ENCODE results near the gene CD48.
"Not testable (repeated sequence)": the region's sequence is repeated elsewhere in the genome, so short reads cannot be mapped to it uniquely, and the experiment has no call there.

CD48 gene

GRCh38 chr1:160740133-160740688, 28.6 kb upstream of the CD48 start:
- peaks cover 2% of the 10 kb centered on the region for H3K4me1 ChIP-seq (ENCODE audit: control insufficient read depth, insufficient read depth, low read length)
- H3K9me3 ChIP-seq (ENCODE audit: control insufficient read depth, insufficient read depth, low read length), result no peaks in the 10 kb centered on the region
- no peak overlapping the region for H3K9ac ChIP-seq (ENCODE audit: low read depth, low read length)
- no peaks in the 10 kb centered on the region for H3K27me3 ChIP-seq (ENCODE audit: control insufficient read depth, insufficient read depth, low read length)
- H3K36me3 ChIP-seq (ENCODE audit: control insufficient read depth, insufficient read depth, low read length), result no peaks in the 10 kb centered on the region
- no peak overlapping the region for H3K4me3 ChIP-seq (ENCODE audit: low read depth, low read length)

- Histone ChIP-seq H3K36me3 (ENCODE audit: control insufficient read depth, insufficient read depth, low read length) (no peaks in the 10 kb centered on the region), H3K27me3 (ENCODE audit: control insufficient read depth, insufficient read depth, low read length) (no peaks in the 10 kb centered on the region), H3K4me3 (ENCODE audit: low read depth, low read length) (no peak within 1 kb of the TSS), H3K4me1 (ENCODE audit: control insufficient read depth, insufficient read depth, low read length) (no peaks in the 10 kb centered on the region), H3K9ac (ENCODE audit: low read depth, low read length) (no peak within 1 kb of the TSS), H3K9me3 (ENCODE audit: control insufficient read depth, insufficient read depth, low read length) (no peaks in the 10 kb centered on the region)
These were observed 27.5 kb upstream of the CD48 start, which contains the start of gene SLAMF7 for GRCh38 chr1:160739098-160739511. TSS of gene SLAMF7 (plus strand) at chr1:160739247. CDS start at chr1:160739302, 55 bp downstream.

GRCh38 chr1:160738271-160738670, 26.6 kb upstream of the CD48 start:
- H3K9me3 ChIP-seq (ENCODE audit: control insufficient read depth, insufficient read depth, low read length), result no peaks in the 10 kb centered on the region
- H3K4me3 ChIP-seq (ENCODE audit: low read depth, low read length), result no peak overlapping the region
- no peaks in the 10 kb centered on the region for H3K27me3 ChIP-seq (ENCODE audit: control insufficient read depth, insufficient read depth, low read length)
- H3K9ac ChIP-seq (ENCODE audit: low read depth, low read length), result no peak overlapping the region
- H3K36me3 ChIP-seq (ENCODE audit: control insufficient read depth, insufficient read depth, low read length), result no peaks in the 10 kb centered on the region
- no peaks in the 10 kb centered on the region for H3K4me1 ChIP-seq (ENCODE audit: control insufficient read depth, insufficient read depth, low read length)

- Histone ChIP-seq H3K36me3 (ENCODE audit: control insufficient read depth, insufficient read depth, low read length) (no peaks in the 10 kb centered on the region), H3K9ac (ENCODE audit: low read depth, low read length) (no peak overlapping the region), H3K9me3 (ENCODE audit: control insufficient read depth, insufficient read depth, low read length) (no peaks in the 10 kb centered on the region), H3K4me1 (ENCODE audit: control insufficient read depth, insufficient read depth, low read length) (no peaks in the 10 kb centered on the region), H3K27me3 (ENCODE audit: control insufficient read depth, insufficient read depth, low read length) (no peaks in the 10 kb centered on the region), H3K4me3 (ENCODE audit: low read depth, low read length) (no peak overlapping the region)
These were observed 22.7 kb upstream of the CD48 start for GRCh38 chr1:160734301-160734700.

GRCh38 chr1:160733898-160734297, 22.3 kb upstream of the CD48 start:
- no peak overlapping the region for H3K9ac ChIP-seq (ENCODE audit: low read depth, low read length)
- no peaks in the 10 kb centered on the region for H3K36me3 ChIP-seq (ENCODE audit: control insufficient read depth, insufficient read depth, low read length)
- H3K9me3 ChIP-seq (ENCODE audit: control insufficient read depth, insufficient read depth, low read length), result no peaks in the 10 kb centered on the region
- H3K27me3 ChIP-seq (ENCODE audit: control insufficient read depth, insufficient read depth, low read length), result no peaks in the 10 kb centered on the region
- no peaks in the 10 kb centered on the region for H3K4me1 ChIP-seq (ENCODE audit: control insufficient read depth, insufficient read depth, low read length)
- no peak overlapping the region for H3K4me3 ChIP-seq (ENCODE audit: low read depth, low read length)

GRCh38 chr1:160731990-160732389, 20.4 kb upstream of the CD48 start:
- Histone ChIP-seq H3K36me3 (ENCODE audit: control insufficient read depth, insufficient read depth, low read length) (no peaks in the 10 kb centered on the region), H3K9ac (ENCODE audit: low read depth, low read length) (no peak overlapping the region), H3K27me3 (ENCODE audit: control insufficient read depth, insufficient read depth, low read length) (no peaks in the 10 kb centered on the region), H3K4me1 (ENCODE audit: control insufficient read depth, insufficient read depth, low read length) (no peaks in the 10 kb centered on the region), H3K9me3 (ENCODE audit: control insufficient read depth, insufficient read depth, low read length) (no peaks in the 10 kb centered on the region), H3K4me3 (ENCODE audit: low read depth, low read length) (no peak overlapping the region)

GRCh38 chr1:160731564-160731963, 19.9 kb upstream of the CD48 start:
- not testable (repeated sequence) for H3K4me1 ChIP-seq (ENCODE audit: control insufficient read depth, insufficient read depth, low read length); H3K4me3 ChIP-seq (ENCODE audit: low read depth, low read length); H3K9ac ChIP-seq (ENCODE audit: low read depth, low read length); H3K36me3 ChIP-seq (ENCODE audit: control insufficient read depth, insufficient read depth, low read length); H3K27me3 ChIP-seq (ENCODE audit: control insufficient read depth, insufficient read depth, low read length); H3K9me3 ChIP-seq (ENCODE audit: control insufficient read depth, insufficient read depth, low read length)

GRCh38 chr1:160727316-160727640, 15.7 kb upstream of the CD48 start:
- H3K4me1 ChIP-seq (ENCODE audit: control insufficient read depth, insufficient read depth, low read length), result peaks cover 12% of the 10 kb centered on the region
- no peak overlapping the region for H3K9ac ChIP-seq (ENCODE audit: low read depth, low read length)
- no peaks in the 10 kb centered on the region for H3K27me3 ChIP-seq (ENCODE audit: control insufficient read depth, insufficient read depth, low read length)
- no peaks in the 10 kb centered on the region for H3K36me3 ChIP-seq (ENCODE audit: control insufficient read depth, insufficient read depth, low read length)
- H3K4me3 ChIP-seq (ENCODE audit: low read depth, low read length), result no peak overlapping the region
- H3K9me3 ChIP-seq (ENCODE audit: control insufficient read depth, insufficient read depth, low read length), result no peaks in the 10 kb centered on the region

GRCh38 chr1:160726498-160727315, 15.1 kb upstream of the CD48 start:
- Histone ChIP-seq H3K27me3 (ENCODE audit: control insufficient read depth, insufficient read depth, low read length) (no peaks in the 10 kb centered on the region), H3K4me3 (ENCODE audit: low read depth, low read length) (no peak overlapping the region), H3K4me1 (ENCODE audit: control insufficient read depth, insufficient read depth, low read length) (peaks cover 12% of the 10 kb centered on the region), H3K9me3 (ENCODE audit: control insufficient read depth, insufficient read depth, low read length) (no peaks in the 10 kb centered on the region), H3K36me3 (ENCODE audit: control insufficient read depth, insufficient read depth, low read length) (no peaks in the 10 kb centered on the region), H3K9ac (ENCODE audit: low read depth, low read length) (no peak overlapping the region)

- Histone ChIP-seq H3K9me3 (ENCODE audit: control insufficient read depth, insufficient read depth, low read length) (no peaks in the 10 kb centered on the region), H3K27me3 (ENCODE audit: control insufficient read depth, insufficient read depth, low read length) (no peaks in the 10 kb centered on the region), H3K36me3 (ENCODE audit: control insufficient read depth, insufficient read depth, low read length) (no peaks in the 10 kb centered on the region), H3K4me1 (ENCODE audit: control insufficient read depth, insufficient read depth, low read length) (peaks cover 12% of the 10 kb centered on the region), H3K9ac (ENCODE audit: low read depth, low read length) (no peak overlapping the region), H3K4me3 (ENCODE audit: low read depth, low read length) (no peak overlapping the region)
These were observed 14.5 kb upstream of the CD48 start for GRCh38 chr1:160726114-160726497.

- Histone ChIP-seq H3K27me3 (ENCODE audit: control insufficient read depth, insufficient read depth, low read length) (no peaks in the 10 kb centered on the region), H3K9ac (ENCODE audit: low read depth, low read length) (no peak overlapping the region), H3K36me3 (ENCODE audit: control insufficient read depth, insufficient read depth, low read length) (no peaks in the 10 kb centered on the region), H3K4me1 (ENCODE audit: control insufficient read depth, insufficient read depth, low read length) (peaks cover 12% of the 10 kb centered on the region), H3K4me3 (ENCODE audit: low read depth, low read length) (no peak overlapping the region), H3K9me3 (ENCODE audit: control insufficient read depth, insufficient read depth, low read length) (no peaks in the 10 kb centered on the region)
These were observed 13.0 kb upstream of the CD48 start for GRCh38 chr1:160724465-160725242.

GRCh38 chr1:160723332-160723731, 11.7 kb upstream of the CD48 start:
- no peaks in the 10 kb centered on the region for H3K9me3 ChIP-seq (ENCODE audit: control insufficient read depth, insufficient read depth, low read length)
- no peak overlapping the region for H3K9ac ChIP-seq (ENCODE audit: low read depth, low read length)
- peaks cover 12% of the 10 kb centered on the region for H3K4me1 ChIP-seq (ENCODE audit: control insufficient read depth, insufficient read depth, low read length)
- no peak overlapping the region for H3K4me3 ChIP-seq (ENCODE audit: low read depth, low read length)
- H3K36me3 ChIP-seq (ENCODE audit: control insufficient read depth, insufficient read depth, low read length), result no peaks in the 10 kb centered on the region
- no peaks in the 10 kb centered on the region for H3K27me3 ChIP-seq (ENCODE audit: control insufficient read depth, insufficient read depth, low read length)
